Heart left ventricle (tissue), 16 donors: ENCODE measurements around the gene ZNF217. TPM values are rescaled to one million over a fixed set of nuclear protein-coding genes. Genes with fewer than 3 reads are reported as not detected.
A peak's percentile ranks its signal among the peaks of the same experiment; 100 is the strongest.
"Not testable (repeated sequence)": the region's sequence is repeated elsewhere in the genome, so short reads cannot be mapped to it uniquely, and the experiment has no call there.

ENCODE experiments used
- ATAC-seq, 4 donors: fragments of 200-7000 bp; cut with Tn5 transposase; one replicate each; pipeline ENCODE4 v1.9.1; 2020 to 2022; ENCODE audit warnings: moderate library complexity in 4 of 4, mild to moderate bottlenecking in 3 of 4, moderate number of reproducible peaks in 1 of 4
- DNase-seq, 5 donors: peaks; one replicate each; pipeline ENCODE4 v3.0.0-alpha.2; 2020
- H3K27ac ChIP-seq, 12 donors: fragments of 200-600 bp; sonication (generic) in 4 of 12; one replicate each; pipeline versions ENCODE4 v1.5.0 to v1.8.0; 2016 to 2022; ENCODE audit warnings: mild to moderate bottlenecking in 2 of 12
- H3K27me3 ChIP-seq, 9 donors: fragments of 200-600 bp; sonication (generic) in 2 of 9; one replicate each; pipeline versions ENCODE4 v1.5.1 to v1.8.0; 2016 to 2022; ENCODE audit warnings: mild to moderate bottlenecking in 3 of 9
- H3K36me3 ChIP-seq, 9 donors: fragments of 200-600 bp; sonication (generic) in 2 of 9; one replicate each; pipeline versions ENCODE4 v1.5.0 to v1.8.0; 2018 to 2022; ENCODE audit warnings: mild to moderate bottlenecking in 2 of 9
- H3K4me1 ChIP-seq, 12 donors: fragments of 200-600 bp; sonication (generic) in 4 of 12; one replicate each; pipeline versions ENCODE4 v1.5.0 to v1.8.0; 2016 to 2022; ENCODE audit warnings: mild to moderate bottlenecking in 3 of 12
- H3K4me3 ChIP-seq, 12 donors: fragments of 200-600 bp; sonication (generic) in 4 of 12; one replicate each; pipeline versions ENCODE4 v1.5.0 to v1.8.0; 2017 to 2022; ENCODE audit warnings: mild to moderate bottlenecking in 9 of 12, moderate library complexity in 4 of 12
- H3K9me3 ChIP-seq, 12 donors: fragments of 200-600 bp; sonication (generic) in 4 of 12; one replicate each; pipeline versions ENCODE4 v1.5.0 to v1.8.0; 2016 to 2022; ENCODE audit warnings: mild to moderate bottlenecking in 1 of 12
- CTCF ChIP-seq, 12 donors: fragments of 200-600 bp; sonication (generic) in 4 of 12; IDR thresholded peaks; one replicate each; pipeline versions ENCODE4 v1.5.0 to v1.8.0; 2018 to 2022; ENCODE audit warnings: antibody characterized with exemption in 12 of 12, mild to moderate bottlenecking in 5 of 12
- POLR2A ChIP-seq, 2 donors: fragments of 450-650 bp; IDR thresholded peaks; one replicate each; pipeline ENCODE4 v1.6.1; 2017; ENCODE audit warnings: antibody characterized with exemption in 2 of 2, mild to moderate bottlenecking in 2 of 2, moderate library complexity in 2 of 2
- WGBS, 4 donors: extraction: QIAGEN DNeasy Blood & Tissue Kit in 2 of 4; methylation state at CpG; one replicate each; pipeline versions ENCODE4 v1.1.5 to v1.1.7; 2013 to 2018; 5-methylcytosine and 5-hydroxymethylcytosine counted together
- intact Hi-C, 10 donors: fragments of 100-400 bp; cut with DNase I; formaldehyde crosslinking; loops; one replicate each; pipeline versions ENCODE4 v1.11.1 to v1.14.2; 2022
- long read RNA-seq, 3 donors: library from polyadenylated mRNA; unstranded; transcript quantifications; one replicate each; pipeline ENCODE4 v2.0.0, GENCODE V29; 2020 to 2021
- polyA plus RNA-seq, 2 donors: library from polyadenylated mRNA; stranded (reverse); fragments of 200-250 nt; gene quantifications; one replicate each; pipeline ENCODE4 v1.2.3, GENCODE V29; 2013
- total RNA-seq, 9 donors: library from RNA; depleted of rRNA in 2 of 9; stranded (reverse); fragments of >200 nt in 2 of 9; fragmentation: NEBNext Ultra II Directional in 3 of 9; extraction: Animal tissue kit (Norgen Biotek cat#: 25700) in 3 of 9; gene quantifications; one replicate each; pipeline versions ENCODE4 v1.1.0 to v1.2.4, GENCODE V29; 2016 to 2023
- donor health status: ischemic (EF 13 %, LVEDD 7.1; RV severe dilation, severe dysfunction).
- donor health status: healthy with polysubstance abuse.
- donor health status: DM: no; HTN: yes; CAD: no.
- donor health status: DM: no; HTN: no; CAD: no.
- donor health status: ischemic (EF 25% LVEDD 6.9; RV normal size, moderate dysfunction).
- donor health status: ischemic (EF 25% LVEDD 5.7; RV mildly dilated, moderate dysfunction).
- donor health status: healthy.
- donor health status: DM: yes; HTN: yes; CAD: no.
- donor health status: ischemic (EF 35%, LVEDD 5.7; RV mildly dilated, moderate dysfunction).
- donor health status: nonischemic (EF 11% LVEDD 7.7; RV severe dilation, severe dysfunction).
- donor health status: DM: yes; HTN: yes; CAD: no.
- donor health status: PGD.
- donor health status: ischemic (EF 29% LVEDD 5.4; RV normal size, mild dysfunction).
- donor health status: nonischemic (EF 23%, LVEDD 6.1; RV moderate dilation, normal function).

Gene ZNF217
- total RNA-seq = 10 to 100 TPM in 2 of 9 donors, 1 to 10 TPM in 7; 5.4 to 24.1 (median 8.6) TPM
- polyA plus RNA-seq = 1 to 10 TPM; 3.7 to 5.0 TPM
- long read RNA-seq, donor 1 = 0 reads
- long read RNA-seq, donor 2, partial matches to known transcripts = 0 of 1 reads
- long read RNA-seq, donor 2, other reads (novel, unspliced or antisense) = 1 of 1 reads
- long read RNA-seq, donor 3 = 0 reads

- peak; percentile 80 to 91 (median 83) for DNase-seq
- 3 to 6% (median 4%) methylated on average over 8 to 64 of the region's 66 CpGs for WGBS, 4 donors
- H3K27ac ChIP-seq = peak within 1 kb of the TSS; percentile 90 to 100 (median 99)
- TF ChIP-seq POLR2A (IDR thresholded peaks at IDR 0.05) = peak in 1 of 2 donors; percentile 9
- intact Hi-C loops = loop anchor here in 5 of 10 donors (2.0 to 10.0 kb wide), 6 partner anchors 29 to 274 kb away; no protein-coding TSS in a partner anchor
- H3K36me3 ChIP-seq, H3K9me3 ChIP-seq, H3K27me3 ChIP-seq: not testable (repeated sequence)
- peak within 1 kb of the TSS; percentile 63 to 96 (median 94) for H3K4me3 ChIP-seq
- H3K4me1 ChIP-seq = peaks cover 0 to 56% (median 25%) of the 10 kb centered on the region in 12 donors
- ATAC-seq = peak in 3 of 4 donors; percentile 30 to 66 (median 60)
These were observed at the start of gene ZNF217 for GRCh38 chr20:53593466-53594007. Gene ZNF217 (minus strand): TSS chr20:53593839. CDS start chr20:53582826, 11,013 bp downstream.

GRCh38 chr20:53643031-53643832, 49.6 kb upstream of the ZNF217 start:
- H3K36me3 ChIP-seq = no peaks in the 10 kb centered on the region
- peak; percentile 53 to 83 (median 82) for ATAC-seq
- H3K27me3 ChIP-seq = no peaks in the 10 kb centered on the region
- intact Hi-C loops = no loop called here
- DNase-seq = peak in 4 of 5 donors; percentile 24 to 39 (median 30)
- H3K9me3 ChIP-seq = no peaks in the 10 kb centered on the region
- TF ChIP-seq POLR2A (IDR thresholded peaks at IDR 0.05) (no peak), CTCF (IDR thresholded peaks at IDR 0.05) (peak in 2 of 12 donors; percentile 0 to 2)
- H3K4me3 ChIP-seq = peak overlapping the region in 4 of 12 donors; percentile 3 to 35 (median 18)
- H3K4me1 ChIP-seq = peaks cover 0 to 26% (median 10%) of the 10 kb centered on the region in 12 donors
- 43 to 58% (median 49%) methylated on average over 12 of the region's 12 CpGs for WGBS, 4 donors
- peak overlapping the region in 11 of 12 donors; percentile 0 to 91 (median 46) for H3K27ac ChIP-seq

GRCh38 chr20:53642196-53643030, 48.8 kb upstream of the ZNF217 start:
- H3K4me1 ChIP-seq = peaks cover 0 to 26% (median 10%) of the 10 kb centered on the region in 12 donors
- no peaks in the 10 kb centered on the region for H3K36me3 ChIP-seq
- H3K9me3 ChIP-seq = no peaks in the 10 kb centered on the region
- no peaks in the 10 kb centered on the region for H3K27me3 ChIP-seq
- DNase-seq (peak in 3 of 5 donors; percentile 29 to 48 (median 34)), ATAC-seq (peak; percentile 82 to 92 (median 88))
- peak overlapping the region in 3 of 12 donors; percentile 4 to 35 (median 33) for H3K4me3 ChIP-seq
- WGBS, 4 donors = 70 to 73% (median 72%) methylated on average over 17 of the region's 17 CpGs
- peak overlapping the region in 11 of 12 donors; percentile 0 to 91 (median 46) for H3K27ac ChIP-seq
- intact Hi-C loops = no loop called here
- TF ChIP-seq POLR2A (IDR thresholded peaks at IDR 0.05) = no peak
- peak in 2 of 12 donors; percentile 7 to 11 for TF ChIP-seq CTCF (IDR thresholded peaks at IDR 0.05)
